SIG-M5 treated with dmso at 0.1 percent for 504 hours (cell line): ENCODE data around the gene PRRT1.
A peak's percentile ranks its signal among the peaks of the same experiment; 100 is the strongest.
"Not testable (repeated sequence)": the region's sequence is repeated elsewhere in the genome, so short reads cannot be mapped to it uniquely, and the experiment has no call there.

Experiments
- DNase-seq: peaks from one replicate; lab custom pipeline; 2025; ENCODE audit not compliant: unreplicated experiment; lab: John Stamatoyannopoulos, UW

The PRRT1 gene

GRCh38 chr6:32151863-32152768, at the start of gene PRRT1:
TSS of gene PRRT1 (minus strand) at chr6:32151939. CDS start at chr6:32151827, 112 bp downstream.
- DNase-seq: no peak

GRCh38 chr6:32200711-32201475, 49.2 kb upstream of the PRRT1 start:
- no peak for DNase-seq

DNA sequence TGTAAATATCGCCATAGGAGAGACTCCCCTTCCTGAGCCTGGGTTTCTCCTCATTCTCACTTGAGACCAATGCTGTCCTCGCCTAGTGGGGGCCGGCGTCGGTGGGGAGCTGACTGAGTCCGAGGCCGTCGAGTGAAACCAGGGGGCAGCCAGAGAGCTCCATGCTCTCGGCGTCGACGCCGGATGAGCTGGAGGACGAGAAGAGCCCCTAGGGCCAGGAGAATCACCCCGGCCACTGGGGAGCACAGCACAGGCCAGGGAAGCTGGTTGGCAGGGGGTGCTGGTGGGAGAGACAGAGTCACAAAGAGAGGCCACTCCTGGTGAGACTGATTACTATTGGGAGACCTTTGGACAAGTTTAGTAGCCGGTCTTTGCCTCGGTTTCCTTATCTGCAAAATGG, 47.1 kb upstream of the PRRT1 start:
- no peak for DNase-seq

- no peak for DNase-seq
Measured at GRCh38 chr6:32198345-32198696, 46.6 kb upstream of the PRRT1 start.

DNA sequence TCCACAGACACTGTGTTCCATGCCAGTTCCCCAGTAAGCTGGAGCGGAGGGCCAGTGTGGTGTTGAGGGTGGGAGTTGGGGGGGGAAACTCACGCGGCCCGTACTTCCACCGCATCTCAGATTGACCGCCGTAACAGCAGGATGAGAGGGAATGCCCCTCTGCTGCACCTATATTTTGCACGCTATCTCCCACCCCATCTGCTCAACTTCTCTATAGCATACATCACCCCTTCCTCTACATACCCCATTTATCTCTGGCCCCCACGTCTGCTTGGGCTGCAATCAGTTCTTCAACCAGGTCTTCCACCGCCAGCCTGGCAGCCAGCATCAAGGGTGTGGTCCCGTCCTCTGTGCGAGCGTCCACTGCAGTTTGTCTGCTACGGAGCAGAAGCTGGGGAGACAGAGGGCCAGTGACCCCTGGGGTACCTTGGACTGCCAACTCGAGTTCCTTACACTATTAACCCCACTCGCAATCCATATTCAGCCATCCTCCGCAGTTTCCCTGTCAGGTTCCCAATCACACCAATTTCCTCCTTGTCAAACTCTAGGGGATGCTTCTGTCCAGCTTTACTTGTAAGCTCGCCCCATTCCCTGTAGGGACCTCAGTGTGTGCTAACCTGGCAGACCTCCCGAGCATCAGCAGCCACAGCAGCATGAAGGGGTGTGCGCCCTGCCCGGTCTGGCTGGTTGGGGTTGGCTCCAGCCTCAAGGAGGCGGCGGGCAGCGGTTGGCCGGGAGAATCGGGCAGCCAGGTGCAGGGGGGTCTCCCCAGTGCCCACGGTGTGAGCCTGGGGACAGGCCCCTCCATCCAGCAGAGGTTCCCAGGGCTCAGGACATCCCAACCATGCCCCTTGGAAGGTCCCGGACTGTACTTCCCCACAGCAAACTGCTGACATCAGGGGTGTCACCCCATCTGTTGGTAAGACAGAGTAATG, 45.2 kb upstream of the PRRT1 start:
- no peak for DNase-seq

GRCh38 chr6:32195902-32196681, 44.4 kb upstream of the PRRT1 start:
- DNase-seq: peak; percentile 36

DNA sequence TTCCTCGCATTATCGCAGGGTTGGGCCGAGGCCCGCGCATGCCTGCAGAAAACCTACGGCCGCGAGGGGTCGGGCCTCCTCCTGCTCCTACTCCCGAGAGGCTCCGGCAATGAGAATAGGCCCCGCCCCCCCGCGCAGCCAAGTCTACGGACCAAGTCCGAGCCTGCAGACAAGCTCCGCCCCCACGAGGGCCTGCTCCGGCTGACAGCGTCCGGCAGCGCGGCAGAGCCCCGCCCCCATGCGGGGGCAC, 43.8 kb upstream of the PRRT1 start:
- peak; percentile 98 for DNase-seq

- DNase-seq: peak; percentile 71
Measured at GRCh38 chr6:32194825-32195651, 43.3 kb upstream of the PRRT1 start.

DNA sequence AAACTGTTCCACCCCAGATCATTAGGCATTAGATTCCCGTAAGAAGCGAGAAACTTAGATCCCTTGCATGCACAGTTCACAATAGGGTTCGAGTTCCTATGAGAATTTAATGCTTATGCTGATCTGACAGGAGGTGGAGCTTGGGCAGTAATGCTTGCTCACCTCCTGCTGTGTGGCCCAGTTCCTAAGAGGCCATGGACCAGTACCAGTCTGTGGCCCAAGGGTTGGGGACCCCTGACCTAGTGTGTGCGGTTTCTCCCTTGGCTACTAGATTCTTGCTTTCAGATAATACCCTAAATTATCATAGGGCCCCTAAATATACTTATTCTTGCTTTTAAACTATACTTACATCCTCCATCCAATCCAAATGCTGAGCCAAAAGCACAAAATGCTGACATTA, 42.6 kb upstream of the PRRT1 start:
- DNase-seq: no peak

- DNase-seq: not testable (repeated sequence)
Measured at GRCh38 chr6:32193096-32193495, 41.4 kb upstream of the PRRT1 start.

DNA sequence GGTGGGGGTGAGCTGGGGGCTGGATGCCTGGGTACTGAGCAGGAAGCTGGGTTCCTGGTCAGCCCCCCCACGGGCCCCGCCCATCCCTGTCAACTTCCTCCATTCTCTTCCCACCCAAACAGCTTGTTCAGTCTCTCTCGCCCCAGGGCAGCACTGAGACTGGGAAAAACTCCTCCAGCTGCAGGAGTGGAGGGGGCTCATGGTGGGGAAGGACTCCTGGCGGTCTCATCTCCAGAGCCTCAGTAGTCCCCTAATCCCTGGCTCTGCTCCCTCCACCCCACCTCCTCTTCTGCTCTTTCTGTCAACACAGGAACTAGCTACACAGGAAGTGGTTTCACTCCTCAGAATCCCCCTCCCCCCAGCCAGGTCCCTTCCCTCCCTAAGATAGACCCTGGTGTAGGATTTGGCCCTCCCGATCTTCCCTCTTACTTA, 40.9 kb upstream of the PRRT1 start, which contains the start of gene GPSM3:
GPSM3 (minus strand) TSS at position 36 of the 432 bp plus-strand sequence. CDS start 130 bp downstream, outside the sequence.
- DNase-seq: peak; percentile 66

GRCh38 chr6:32191696-32192607, 40.2 kb upstream of the PRRT1 start:
- no peak for DNase-seq

GRCh38 chr6:32190911-32191677, 39.4 kb upstream of the PRRT1 start:
- DNase-seq: no peak

GRCh38 chr6:32190054-32190851, 38.5 kb upstream of the PRRT1 start, which contains the start of gene PBX2:
TSS of gene PBX2 (minus strand) at chr6:32190202. CDS start at chr6:32189915, 287 bp downstream.
- peak; percentile 93 for DNase-seq

DNA sequence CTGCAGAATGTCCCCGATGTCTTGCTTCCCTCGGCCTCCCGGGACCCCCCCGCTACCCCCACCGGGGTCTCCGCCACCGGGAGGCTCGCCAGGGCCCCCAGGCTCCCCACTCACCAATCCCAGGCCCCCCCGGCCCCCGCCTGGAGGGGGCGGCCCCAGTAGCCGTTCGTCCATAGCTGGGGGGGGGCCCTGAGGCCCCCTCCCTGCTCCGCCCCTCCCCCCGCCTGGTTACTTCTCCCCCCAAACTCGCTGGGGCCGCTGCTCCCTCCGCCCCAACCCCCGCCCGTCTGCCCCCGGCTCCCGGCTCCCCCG, 38.0 kb upstream of the PRRT1 start:
- DNase-seq: no peak

GRCh38 chr6:32189069-32189741, 37.5 kb upstream of the PRRT1 start:
- DNase-seq: no peak
